Nephron (organoid): ENCODE results near the gene TRAK2.

Experiments
- H3K27ac Mint-ChIP-seq, 3 experiments: 2 replicates each; pipeline ENCODE4 v1.8.0; 2020; ENCODE audit warnings: mixed read lengths in 3 of 3, mild to moderate bottlenecking in 2 of 3, moderate library complexity in 1 of 3
- H3K27me3 Mint-ChIP-seq: 2 replicates; pipeline ENCODE4 v1.8.0; 2021; ENCODE audit warnings: low read depth, mild to moderate bottlenecking, moderate library complexity, mixed read lengths
- H3K36me3 Mint-ChIP-seq: 2 replicates; pipeline ENCODE4 v1.8.0; 2020; ENCODE audit warnings: low read depth, mixed read lengths
- H3K4me1 Mint-ChIP-seq: 2 replicates; pipeline ENCODE4 v1.8.0; 2020; ENCODE audit warnings: mixed read lengths
- H3K4me3 Mint-ChIP-seq, 3 experiments: 2 replicates each; pipeline ENCODE4 v1.8.0; 2020; ENCODE audit warnings: mild to moderate bottlenecking in 3 of 3, mixed read lengths in 3 of 3, moderate library complexity in 2 of 3
- H3K9me3 Mint-ChIP-seq: 2 replicates; pipeline ENCODE4 v1.8.0; 2020; ENCODE audit warnings: mixed read lengths
- CTCF ChIP-seq, 3 experiments: fragments of 200-600 bp; sonication (generic); IDR thresholded peaks; one replicate each; pipeline ENCODE4 v1.5.0; 2021; ENCODE audit warnings: antibody characterized with exemption in 3 of 3; ENCODE audit not compliant: unreplicated experiment in 3 of 3

The TRAK2 gene

GRCh38 chr2:201366146-201366545, 85.1 kb downstream of the TRAK2 start:
- no peaks in the 10 kb centered on the region for H3K27me3 Mint-ChIP-seq
- no peaks in the 10 kb centered on the region for H3K4me1 Mint-ChIP-seq
- no peak overlapping the region for H3K27ac Mint-ChIP-seq
- peaks cover 79% of the 10 kb centered on the region for H3K36me3 Mint-ChIP-seq
- H3K9me3 Mint-ChIP-seq: peaks cover 46% of the 10 kb centered on the region
- H3K4me3 Mint-ChIP-seq: no peak overlapping the region
- no peak for TF ChIP-seq CTCF (IDR thresholded peaks at IDR 0.05; ENCODE audit: unreplicated experiment in 3 of 3)

GRCh38 chr2:201363857-201364560, 87.2 kb downstream of the TRAK2 start:
- Mint-ChIP-seq H3K27ac (no peak overlapping the region), H3K4me3 (no peak overlapping the region), H3K36me3 (peaks cover 65% of the 10 kb centered on the region), H3K4me1 (no peaks in the 10 kb centered on the region), H3K27me3 (no peaks in the 10 kb centered on the region), H3K9me3 (peaks cover 40% of the 10 kb centered on the region)
- peak; percentile 46 to 64 (median 58) for TF ChIP-seq CTCF (IDR thresholded peaks at IDR 0.05; ENCODE audit: unreplicated experiment in 3 of 3)

GRCh38 chr2:201362396-201362795, 88.9 kb downstream of the TRAK2 start:
- no peaks in the 10 kb centered on the region for H3K4me1 Mint-ChIP-seq
- no peaks in the 10 kb centered on the region for H3K27me3 Mint-ChIP-seq
- H3K4me3 Mint-ChIP-seq: no peak overlapping the region
- H3K9me3 Mint-ChIP-seq: peaks cover 27% of the 10 kb centered on the region
- TF ChIP-seq CTCF (IDR thresholded peaks at IDR 0.05; ENCODE audit: unreplicated experiment in 3 of 3): no peak
- peaks cover 54% of the 10 kb centered on the region for H3K36me3 Mint-ChIP-seq
- H3K27ac Mint-ChIP-seq: no peak overlapping the region

- no peak for TF ChIP-seq CTCF (IDR thresholded peaks at IDR 0.05; ENCODE audit: unreplicated experiment in 3 of 3)
- Mint-ChIP-seq H3K4me3 (no peak overlapping the region), H3K36me3 (peaks cover 43% of the 10 kb centered on the region), H3K27ac (no peak overlapping the region), H3K4me1 (no peaks in the 10 kb centered on the region), H3K27me3 (no peaks in the 10 kb centered on the region), H3K9me3 (peaks cover 17% of the 10 kb centered on the region)
Observed at GRCh38 chr2:201361078-201361733, 90.1 kb downstream of the TRAK2 start.

- Mint-ChIP-seq H3K4me3 (no peak overlapping the region), H3K27ac (no peak overlapping the region)
Observed at GRCh38 chr2:201360256-201360655, 91.0 kb downstream of the TRAK2 start.

More at GRCh38 chr2:201360256-201360655, 91.0 kb downstream of the TRAK2 start:
- TF ChIP-seq CTCF (IDR thresholded peaks at IDR 0.05; ENCODE audit: unreplicated experiment in 3 of 3): no peak
- Mint-ChIP-seq H3K36me3 (peaks cover 34% of the 10 kb centered on the region), H3K27me3 (no peaks in the 10 kb centered on the region), H3K9me3 (peaks cover 11% of the 10 kb centered on the region), H3K4me1 (no peaks in the 10 kb centered on the region)
